Tibial artery (tissue), 4 donors: Measurements from ENCODE around the gene C1QC.
"Not testable (repeated sequence)": the region's sequence is repeated elsewhere in the genome, so short reads cannot be mapped to it uniquely, and the experiment has no call there.

Source experiments
- DNase-seq, 2 donors: peaks; one replicate each; pipeline ENCODE4 v3.0.0-alpha.2; 2019
- H3K27ac ChIP-seq, 2 donors: fragments of 200-600 bp; sonication (generic) in 1 of 2; 1 replicate in 1 of 2; 2 replicates in 1 of 2; pipeline ENCODE4 v1.5.1; 2018 to 2019; ENCODE audit warnings: mild to moderate bottlenecking in 1 of 2
- H3K27me3 ChIP-seq, 2 donors: fragments of 200-600 bp; sonication (generic) in 1 of 2; one replicate each; pipeline versions ENCODE4 v1.5.1 to v1.6.0; 2016 to 2019
- H3K36me3 ChIP-seq, 3 donors: fragments of 200-600 bp; sonication (generic) in 2 of 3; one replicate each; pipeline ENCODE4 v1.5.1; 2016 to 2019; ENCODE audit warnings: mild to moderate bottlenecking in 2 of 3
- H3K4me1 ChIP-seq, 4 donors: fragments of 200-600 bp; sonication (generic) in 2 of 4; 1 replicate in 3 of 4; 2 replicates in 1 of 4; pipeline ENCODE4 v1.5.1; 2016 to 2019
- H3K4me3 ChIP-seq, 2 donors: fragments of 200-600 bp; sonication (generic) in 1 of 2; 1 replicate in 1 of 2; 2 replicates in 1 of 2; pipeline ENCODE4 v1.5.1; 2018 to 2019; ENCODE audit warnings: mild to moderate bottlenecking in 2 of 2
- H3K9me3 ChIP-seq, 3 donors: fragments of 200-600 bp; sonication (generic) in 1 of 3; one replicate each; pipeline ENCODE4 v1.5.1; 2016 to 2019
- CTCF ChIP-seq, 2 experiments: fragments of 200-600 bp in 1 of 2; fragments of 450-650 bp in 1 of 2; IDR thresholded peaks; one replicate each; pipeline ENCODE4 v1.5.1; 2017 to 2019; ENCODE audit warnings: antibody characterized with exemption in 2 of 2, mild to moderate bottlenecking in 1 of 2, moderate library complexity in 1 of 2
- intact Hi-C: fragments of 100-400 bp; cut with DNase I; formaldehyde crosslinking; loops from one replicate; pipeline ENCODE4 v1.15.0; 2023; ENCODE audit warnings: low total_unique reads

C1QC gene

GRCh38 chr1:22665752-22666151 is 22.3 kb downstream of the C1QC start:
- Histone ChIP-seq H3K9me3 (no peaks in the 10 kb centered on the region), H3K36me3 (no peaks in the 10 kb centered on the region), H3K4me3 (no peak overlapping the region), H3K27me3 (peaks cover 0 to 45% of the 10 kb centered on the region in 2 donors), H3K27ac (no peak overlapping the region), H3K4me1 (no peaks in the 10 kb centered on the region)
- no peak for TF ChIP-seq CTCF (IDR thresholded peaks at IDR 0.05)
- intact Hi-C loops: no loop called here
- DNase-seq: no peak

- no peak overlapping the region for H3K4me3 ChIP-seq
- no peak for TF ChIP-seq CTCF (IDR thresholded peaks at IDR 0.05)
- peaks cover 0 to 50% of the 10 kb centered on the region in 2 donors for H3K27me3 ChIP-seq
- H3K9me3 ChIP-seq: no peaks in the 10 kb centered on the region
- H3K27ac ChIP-seq: no peak overlapping the region
- intact Hi-C loops: no loop called here
- H3K36me3 ChIP-seq: no peaks in the 10 kb centered on the region
- no peaks in the 10 kb centered on the region for H3K4me1 ChIP-seq
- DNase-seq: no peak
Measured at GRCh38 chr1:22666412-22666811, 23.0 kb downstream of the C1QC start.

- DNase-seq, H3K36me3 ChIP-seq, H3K9me3 ChIP-seq, intact Hi-C loops, H3K27ac ChIP-seq, H3K4me1 ChIP-seq, H3K4me3 ChIP-seq: not testable (repeated sequence)
- peaks cover 0 to 61% of the 10 kb centered on the region in 2 donors for H3K27me3 ChIP-seq
Measured at GRCh38 chr1:22668840-22669239, 25.4 kb downstream of the C1QC start.

- H3K27me3 ChIP-seq: peaks cover 0 to 62% of the 10 kb centered on the region in 2 donors
- intact Hi-C loops: no loop called here
- H3K27ac ChIP-seq: no peak overlapping the region
- DNase-seq: no peak
- no peaks in the 10 kb centered on the region for H3K9me3 ChIP-seq
- H3K4me3 ChIP-seq: no peak overlapping the region
- no peaks in the 10 kb centered on the region for H3K36me3 ChIP-seq
- no peak for TF ChIP-seq CTCF (IDR thresholded peaks at IDR 0.05)
- H3K4me1 ChIP-seq: no peaks in the 10 kb centered on the region
Measured at GRCh38 chr1:22670352-22670975, 27.0 kb downstream of the C1QC start.

- Histone ChIP-seq H3K9me3 (no peaks in the 10 kb centered on the region), H3K4me1 (no peaks in the 10 kb centered on the region), H3K27me3 (peaks cover 0 to 71% of the 10 kb centered on the region in 2 donors), H3K4me3 (no peak overlapping the region), H3K27ac (no peak overlapping the region), H3K36me3 (no peaks in the 10 kb centered on the region)
- TF ChIP-seq CTCF (IDR thresholded peaks at IDR 0.05): no peak
- no peak for DNase-seq
- intact Hi-C loops: no loop called here
Measured at GRCh38 chr1:22671999-22672398, 28.6 kb downstream of the C1QC start.

GRCh38 chr1:22673486-22674409 is 30.3 kb downstream of the C1QC start:
- peak; percentile 37 to 41 for TF ChIP-seq CTCF (IDR thresholded peaks at IDR 0.05)
- H3K27me3 ChIP-seq: peaks cover 0 to 74% of the 10 kb centered on the region in 2 donors
- no peak overlapping the region for H3K27ac ChIP-seq
- H3K4me3 ChIP-seq: no peak overlapping the region
- intact Hi-C loops: no loop called here
- H3K36me3 ChIP-seq: no peaks in the 10 kb centered on the region
- H3K4me1 ChIP-seq: no peaks in the 10 kb centered on the region
- no peaks in the 10 kb centered on the region for H3K9me3 ChIP-seq
- DNase-seq: peak in 1 of 2 donors; percentile 62
